IMR-90 (cell line): Measurements from ENCODE around the gene PLXNA4. TPM values are rescaled to one million over a fixed set of nuclear protein-coding genes. Genes with fewer than 3 reads are reported as not detected.

Experiments used
- ATAC-seq: fragments of 200-7000 bp; cut with Tn5 transposase; 2 replicates; pipeline ENCODE4 v1.9.1; 2020; ENCODE audit warnings: low read depth, mild to moderate bottlenecking, moderate library complexity
- BruUV-seq: library from RNA; stranded (reverse); fragments of 400-500 nt; replicated peaks from 2 replicates; lab custom pipeline; 2021; lab: Mats Ljungman, UMichigan
- CTCF ChIA-PET: fragments of 300-600 bp; formaldehyde crosslinking; extraction: SDS; loops from one replicate; lab custom pipeline; 2021; ENCODE audit warnings: antibody characterized with exemption; lab: Yijun Ruan, JAX
- POLR2A ChIA-PET: fragments of 300-600 bp; sonication (Branson Sonifier 250); formaldehyde crosslinking; loops from one replicate; lab custom pipeline; 2022; ENCODE audit warnings: antibody characterized with exemption; ENCODE audit not compliant: unreplicated experiment; lab: Charles Lee
- DNase-seq: peaks from one replicate; pipeline ENCODE4 v3.0.0; 2013
- H2AFZ ChIP-seq: replicated peaks from 2 replicates; pipeline ENCODE3; 2013; ENCODE audit warnings: low read length, mild to moderate bottlenecking; ENCODE audit not compliant: poor library complexity
- H2AK5ac ChIP-seq: 2 replicates; pipeline ENCODE4 v1.6.1; 2013; ENCODE audit warnings: low read depth, low read length, inconsistent platforms
- H2AK9ac ChIP-seq: replicated peaks from 2 replicates; pipeline ENCODE3; 2013; ENCODE audit warnings: mild to moderate bottlenecking, low read depth, low read length, moderate library complexity; ENCODE audit not compliant: poor library complexity
- H2BK120ac ChIP-seq: 2 replicates; pipeline ENCODE4 v1.6.1; 2013; ENCODE audit warnings: low read depth, low read length, inconsistent platforms
- H2BK15ac ChIP-seq: 3 replicates; pipeline ENCODE4 v1.6.1; 2013; ENCODE audit warnings: low read depth, low read length, inconsistent platforms
- H2BK20ac ChIP-seq: 2 replicates; pipeline ENCODE4 v1.6.1; 2013; ENCODE audit warnings: low read depth, mild to moderate bottlenecking, inconsistent platforms, low read length, moderate library complexity
- H2BK5ac ChIP-seq: 2 replicates; pipeline ENCODE4 v1.6.1; 2013; ENCODE audit warnings: mild to moderate bottlenecking, low read depth, low read length, inconsistent platforms; ENCODE audit not compliant: poor library complexity, severe bottlenecking
- H3K14ac ChIP-seq: replicated peaks from 2 replicates; pipeline ENCODE4 v1.6.1; 2013; ENCODE audit warnings: low read depth, low read length, inconsistent platforms
- H3K18ac ChIP-seq: 2 replicates; pipeline ENCODE4 v1.6.1; 2013; ENCODE audit warnings: low read depth, low read length, control low read depth
- H3K23ac ChIP-seq: 2 replicates; pipeline ENCODE4 v1.6.1; 2013; ENCODE audit warnings: low read depth, low read length, inconsistent platforms
- H3K27ac ChIP-seq: 2 replicates; pipeline ENCODE4 v1.5.1; 2013; ENCODE audit warnings: mild to moderate bottlenecking, control low read depth, low read length; ENCODE audit not compliant: insufficient read depth
- H3K27me3 ChIP-seq: 2 replicates; pipeline ENCODE4 v1.6.1; 2013; ENCODE audit warnings: low read length; ENCODE audit not compliant: control insufficient read depth, insufficient read depth
- H3K36me3 ChIP-seq: 2 replicates; pipeline ENCODE4 v1.6.1; 2013; ENCODE audit warnings: low read length, mixed read lengths; ENCODE audit not compliant: control insufficient read depth, insufficient read depth
- H3K4ac ChIP-seq: 2 replicates; pipeline ENCODE4 v1.6.1; 2013; ENCODE audit warnings: low read depth, low read length, inconsistent platforms
- H3K4me1 ChIP-seq: 2 replicates; pipeline ENCODE4 v1.6.1; 2013; ENCODE audit warnings: low read length, mixed read lengths; ENCODE audit not compliant: control insufficient read depth, insufficient read depth
- H3K4me2 ChIP-seq: 2 replicates; pipeline ENCODE4 v1.6.1; 2013; ENCODE audit warnings: low read depth, mild to moderate bottlenecking, control low read depth, low read length, moderate library complexity
- H3K4me3 ChIP-seq: 2 replicates; pipeline ENCODE4 v1.5.1; 2013; ENCODE audit warnings: low read depth, mild to moderate bottlenecking, control low read depth, low read length, moderate library complexity; ENCODE audit not compliant: insufficient read depth
- H3K56ac ChIP-seq: 2 replicates; pipeline ENCODE4 v1.6.1; 2013; ENCODE audit warnings: low read length, inconsistent platforms; ENCODE audit not compliant: insufficient read depth; ENCODE audit errors: extremely low read depth
- H3K79me1 ChIP-seq, 2 experiments: 2 replicates each; pipeline ENCODE4 v1.6.1; 2013; ENCODE audit warnings: low read length in 2 of 2, inconsistent platforms in 1 of 2, low read depth in 1 of 2
- H3K9ac ChIP-seq: 2 replicates; pipeline ENCODE4 v1.6.1; 2013; ENCODE audit warnings: low read depth, low read length, control low read depth
- H3K9me1 ChIP-seq: 2 replicates; pipeline ENCODE4 v1.6.1; 2013; ENCODE audit warnings: low read length, inconsistent platforms; ENCODE audit not compliant: insufficient read depth
- H3K9me3 ChIP-seq: 2 replicates; pipeline ENCODE4 v1.6.1; 2013; ENCODE audit warnings: low read length; ENCODE audit not compliant: control insufficient read depth, insufficient read depth
- H4K20me1 ChIP-seq: 2 replicates; pipeline ENCODE4 v1.6.1; 2013; ENCODE audit warnings: low read length, inconsistent platforms; ENCODE audit not compliant: insufficient read depth
- H4K5ac ChIP-seq: 2 replicates; pipeline ENCODE4 v1.6.1; 2013; ENCODE audit warnings: mild to moderate bottlenecking, low read depth, low read length, control low read depth
- H4K8ac ChIP-seq, 2 experiments: 2 replicates each; pipeline ENCODE4 v1.6.1; 2013; ENCODE audit warnings: low read depth in 2 of 2, low read length in 2 of 2, control low read depth in 1 of 2, inconsistent platforms in 1 of 2
- H4K91ac ChIP-seq: 2 replicates; pipeline ENCODE4 v1.6.1; 2013; ENCODE audit warnings: low read depth, low read length, inconsistent platforms; ENCODE audit not compliant: insufficient read depth
- CEBPB ChIP-seq: IDR thresholded peaks from 2 replicates; pipeline ENCODE4 v1.6.1; 2012; ENCODE audit warnings: low read depth, low read length, improper control_type of control experiment
- CHD1 ChIP-seq: IDR thresholded peaks from 2 replicates; pipeline ENCODE4 v1.6.1; 2012; ENCODE audit warnings: low read depth, low read length, improper control_type of control experiment
- ELK1 ChIP-seq: fragments of 150-350 bp; IDR thresholded peaks from 2 replicates; pipeline ENCODE4 v1.6.1; 2016; ENCODE audit warnings: low read depth, mild to moderate bottlenecking, low read length, moderate library complexity, borderline replicate concordance
- FOS ChIP-seq: fragments of 150-350 bp; IDR thresholded peaks from 2 replicates; pipeline ENCODE4 v1.6.1; 2016; ENCODE audit warnings: low read depth, low read length
- NFE2L2 ChIP-seq: fragments of 150-350 bp; IDR thresholded peaks from 2 replicates; pipeline ENCODE4 v1.6.1; 2016; ENCODE audit warnings: low read depth, mild to moderate bottlenecking, low read length
- WGBS, 2 experiments: methylation state at CpG; one replicate each; pipeline versions ENCODE4 v1.1.5 to v1.1.7; 2013; ENCODE audit warnings: missing lambda C conversion rate in 2 of 2; ENCODE audit not compliant: insufficient read length in 1 of 2; ENCODE audit errors: extremely low coverage in 2 of 2; 5-methylcytosine and 5-hydroxymethylcytosine counted together
- dilution Hi-C: fragments of 300-500 bp; cut with HindIII; formaldehyde crosslinking; loops from one replicate; pipeline ENCODE4 v1.14.3; 2018; ENCODE audit warnings: low sequenced_read_pairs; ENCODE audit not compliant: unreplicated experiment
- in situ Hi-C: fragments of 300-500 bp; cut with MboI; formaldehyde crosslinking; loops from 3 replicates; pipeline ENCODE4 v1.14.3; 2019; ENCODE audit warnings: low sequenced_read_pairs, inconsistent platforms, mixed read lengths
- intact Hi-C: fragments of 100-400 bp; cut with micrococcal nuclease; formaldehyde crosslinking; loops from 2 replicates; pipeline ENCODE4 v1.10.0; 2022
- polyA plus RNA-seq, 3 experiments: library from polyadenylated mRNA; depleted of rRNA; stranded (reverse); fragments of >200 nt; gene quantifications; 2 replicates each; pipeline ENCODE4 v1.2.3, GENCODE V29; 2012; ENCODE audit warnings: low replicate concordance in 1 of 3
- total RNA-seq: library from RNA; depleted of rRNA; stranded (reverse); fragments of >200 nt; gene quantifications from 2 replicates; pipeline ENCODE4 v1.2.3, GENCODE V29; 2012

Gene PLXNA4
- total and polyA plus RNA-seq, 2 of the 4 experiments (the other 2 are of a cell fraction) = under 0.01 TPM

GRCh38 chr7:132255115-132255797, 321.0 kb downstream of the PLXNA4 start:
- no TSS peak for BruUV-seq
- no peak for DNase-seq
- no peaks in the 10 kb centered on the region for H3K79me1 ChIP-seq
- TF ChIP-seq ELK1 (no peak), FOS (no peak), CHD1 (no peak), CEBPB (no peak), NFE2L2 (no peak)
- H3K56ac ChIP-seq = no peak overlapping the region
- no peak overlapping the region for H4K91ac ChIP-seq
- H2AK5ac ChIP-seq = no peak overlapping the region
- H2BK5ac ChIP-seq = no peak overlapping the region
- no peaks in the 10 kb centered on the region for H3K36me3 ChIP-seq
- H4K5ac ChIP-seq = no peak overlapping the region
- H4K8ac ChIP-seq = no peak overlapping the region
- no peak overlapping the region for H2BK120ac ChIP-seq
- POLR2A ChIA-PET = no interaction called here
- H3K4me2 ChIP-seq = no peak overlapping the region
- no peaks in the 10 kb centered on the region for H3K4me1 ChIP-seq
- no peak overlapping the region for H3K14ac ChIP-seq
- H3K23ac ChIP-seq = no peak overlapping the region
- no peak overlapping the region for H2BK20ac ChIP-seq
- intact Hi-C loops (loop anchor here (10.0 kb wide), 1 partner anchor 570 kb away; no protein-coding TSS in a partner anchor), dilution Hi-C loops (no loop called here), in situ Hi-C loops (no loop called here)
- no peak overlapping the region for H2AK9ac ChIP-seq
- WGBS, 2 experiments = 56% methylated on average over 1 of the region's 3 CpGs; no CpG with 5 or more reads in 1 of the 2 experiments
- no peak overlapping the region for H3K9ac ChIP-seq
- no peak overlapping the region for H2AFZ ChIP-seq
- H3K9me3 ChIP-seq = no peaks in the 10 kb centered on the region
- H3K4ac ChIP-seq = no peak overlapping the region
- H3K27ac ChIP-seq = no peak overlapping the region
- CTCF ChIA-PET = no interaction called here
- no peaks in the 10 kb centered on the region for H4K20me1 ChIP-seq
- H3K9me1 ChIP-seq = no peaks in the 10 kb centered on the region
- H3K27me3 ChIP-seq = no peaks in the 10 kb centered on the region
- no peak overlapping the region for H3K18ac ChIP-seq
- H3K4me3 ChIP-seq = no peak overlapping the region
- no peak for ATAC-seq
- no peak overlapping the region for H2BK15ac ChIP-seq
